HepG2 (cell line): ENCODE measurements around the gene A1CF.

Source experiments
- CREB3 ChIP-seq: sonication (generic); formaldehyde crosslinking; IDR thresholded peaks from 2 replicates; pipeline ENCODE4 v1.5.0; 2020; ENCODE audit warnings: missing genetic modification reagents
- JUN ChIP-seq: sonication (generic); formaldehyde crosslinking; IDR thresholded peaks from 2 replicates; pipeline ENCODE4 v1.4.0; 2020; ENCODE audit warnings: mild to moderate bottlenecking, missing genetic modification reagents
- MAFG ChIP-seq: sonication (generic); formaldehyde crosslinking; IDR thresholded peaks from 2 replicates; pipeline ENCODE4 v1.5.1; 2020; ENCODE audit warnings: mild to moderate bottlenecking, missing genetic modification reagents
- YY1 ChIP-seq: IDR thresholded peaks from 2 replicates; pipeline ENCODE4 v1.6.1; 2011; ENCODE audit warnings: low read length, low read depth, moderate library complexity, mild to moderate bottlenecking; ENCODE audit not compliant: insufficient read depth, insufficient replicate concordance
- ZNF616 ChIP-seq: sonication (generic); formaldehyde crosslinking; IDR thresholded peaks from 2 replicates; pipeline ENCODE4 v1.5.0; 2020; ENCODE audit warnings: low read depth, mild to moderate bottlenecking, missing genetic modification reagents
- ZNF672 ChIP-seq: sonication (generic); formaldehyde crosslinking; IDR thresholded peaks from 2 replicates; pipeline ENCODE4 v1.8.1; 2022; ENCODE audit warnings: missing genetic modification reagents

GRCh38 chr10:50928190-50928552 lies 42.7 kb upstream of the A1CF start:
- no peak for TF ChIP-seq YY1
- TF ChIP-seq ZNF672 = no peak
- no peak for TF ChIP-seq JUN
- no peak for TF ChIP-seq ZNF616 (CRISPR knock-in tag)
- TF ChIP-seq MAFG = no peak
- TF ChIP-seq CREB3 (CRISPR knock-in tag) = no peak
